Esophagus squamous epithelium (tissue), 5 donors: ENCODE data around the gene POLN. TPM values are rescaled to one million over a fixed set of nuclear protein-coding genes. Genes with fewer than 3 reads are reported as not detected.
"Not testable (repeated sequence)": the region's sequence is repeated elsewhere in the genome, so short reads cannot be mapped to it uniquely, and the experiment has no call there.

Source experiments
- DNase-seq: peaks from one replicate; lab custom pipeline; 2025; lab: John Stamatoyannopoulos, UW
- H3K27ac ChIP-seq, 4 donors: fragments of 200-600 bp; sonication (generic); one replicate each; pipeline ENCODE4 v1.5.1; 2016 to 2019; ENCODE audit warnings: mild to moderate bottlenecking in 1 of 4
- H3K27me3 ChIP-seq, 4 donors: fragments of 200-600 bp; sonication (generic); 1 replicate in 3 of 4; 2 replicates in 1 of 4; pipeline versions ENCODE4 v1.5.1 to v1.6.0; 2017 to 2021; ENCODE audit warnings: antibody characterized with exemption in 1 of 4
- H3K36me3 ChIP-seq, 3 donors: fragments of 200-600 bp; sonication (generic); one replicate each; pipeline ENCODE4 v1.5.1; 2016 to 2019
- H3K4me1 ChIP-seq, 3 donors: fragments of 200-600 bp; sonication (generic); one replicate each; pipeline ENCODE4 v1.5.1; 2017 to 2019
- H3K4me3 ChIP-seq, 4 donors: fragments of 200-600 bp; sonication (generic); 1 replicate in 3 of 4; 2 replicates in 1 of 4; pipeline ENCODE4 v1.5.1; 2016 to 2019; ENCODE audit warnings: mild to moderate bottlenecking in 2 of 4, moderate library complexity in 1 of 4
- H3K9me3 ChIP-seq, 3 donors: fragments of 200-600 bp; sonication (generic); one replicate each; pipeline ENCODE4 v1.5.1; 2016 to 2019
- POLR2A ChIP-seq, 4 donors: fragments of 450-650 bp; IDR thresholded peaks; one replicate each; pipeline ENCODE4 v1.6.1; 2017; ENCODE audit warnings: antibody characterized with exemption in 4 of 4, mild to moderate bottlenecking in 4 of 4, moderate library complexity in 3 of 4
- WGBS, 2 donors: methylation state at CpG; one replicate each; pipeline ENCODE4 v1.1.5; 2018; 5-methylcytosine and 5-hydroxymethylcytosine counted together
- intact Hi-C: fragments of 100-400 bp; cut with DNase I; formaldehyde crosslinking; loops from one replicate; pipeline ENCODE4 v1.15.0; 2022
- total RNA-seq, 4 donors: library from RNA; depleted of rRNA; stranded (reverse); fragments of >200 nt; gene quantifications; one replicate each; pipeline ENCODE4 v1.1.0, GENCODE V29; 2016
- TF ChIP-seq, protein P1 (sequence below), 6 experiments: fragments of 450-650 bp in 4 of 6; fragments of 200-600 bp in 2 of 6; sonication (generic) in 2 of 6; IDR thresholded peaks; one replicate each; pipeline ENCODE4 v1.5.1; 2016 to 2019; ENCODE audit warnings: antibody characterized with exemption in 6 of 6, mild to moderate bottlenecking in 4 of 6, moderate library complexity in 4 of 6
- donor health status: DM: yes; HTN: yes; CAD: no.

The POLN gene
- total RNA-seq, 4 donors from 2014 or later = 0.19 to 1.5 (median 1.2) TPM

DNA sequence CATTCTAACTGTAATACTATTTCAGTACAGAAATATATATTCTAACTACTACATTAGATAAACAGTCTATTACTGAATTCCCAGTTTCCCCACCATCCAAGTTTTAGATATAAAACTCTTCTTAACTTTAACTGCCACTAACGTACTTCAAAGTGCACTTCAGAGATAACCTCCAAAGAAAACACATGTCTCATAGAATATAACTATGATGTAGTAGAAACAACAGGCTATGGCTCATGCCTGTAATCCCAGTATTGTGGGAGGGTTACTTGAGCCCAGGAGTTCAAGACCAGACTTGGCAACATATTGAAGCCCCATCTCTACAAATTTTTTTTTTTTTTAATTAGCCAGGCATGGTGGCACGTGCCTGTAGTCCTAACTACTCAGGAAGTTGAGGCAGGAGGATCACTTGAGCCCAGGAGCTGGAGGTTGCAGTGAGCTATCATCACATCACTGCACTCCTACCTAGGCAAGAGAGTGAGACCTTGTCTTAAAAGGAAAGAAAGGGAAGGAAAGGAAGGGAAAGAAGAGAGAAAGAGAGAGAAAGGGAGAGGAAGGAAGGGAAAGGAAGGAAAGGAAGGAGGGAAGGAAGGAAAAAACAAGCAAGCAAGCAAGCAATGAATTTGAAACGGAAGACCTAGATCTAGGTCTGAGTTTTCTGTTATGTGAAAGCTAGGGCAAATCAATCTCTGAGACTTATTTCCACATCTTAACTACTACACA, 4.8 kb downstream of the POLN start:
- no peak overlapping the region for H3K27ac ChIP-seq
- WGBS, 2 donors = 42 to 46% methylated on average over 3 of the region's 3 CpGs

DNA sequence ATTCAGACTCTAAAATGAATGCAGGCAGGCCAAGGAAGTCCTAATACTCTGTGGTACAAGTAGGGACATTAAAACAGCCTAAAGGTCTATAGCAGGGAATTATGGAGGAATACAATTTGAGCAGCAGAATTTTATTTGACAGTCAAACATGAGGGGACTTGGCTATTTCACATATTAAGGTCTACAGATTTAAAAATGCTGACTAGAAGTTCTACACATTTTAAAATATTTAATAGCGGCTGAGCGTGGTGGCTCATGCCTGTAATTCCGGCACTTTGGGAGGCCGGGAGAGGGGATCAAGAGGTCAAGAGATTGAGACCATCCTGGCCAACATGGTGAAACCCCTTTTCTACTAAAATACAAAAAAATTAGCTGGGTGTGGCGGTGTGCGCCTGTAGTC, 10.8 kb downstream of the POLN start:
- TF ChIP-seq, protein P1, sequence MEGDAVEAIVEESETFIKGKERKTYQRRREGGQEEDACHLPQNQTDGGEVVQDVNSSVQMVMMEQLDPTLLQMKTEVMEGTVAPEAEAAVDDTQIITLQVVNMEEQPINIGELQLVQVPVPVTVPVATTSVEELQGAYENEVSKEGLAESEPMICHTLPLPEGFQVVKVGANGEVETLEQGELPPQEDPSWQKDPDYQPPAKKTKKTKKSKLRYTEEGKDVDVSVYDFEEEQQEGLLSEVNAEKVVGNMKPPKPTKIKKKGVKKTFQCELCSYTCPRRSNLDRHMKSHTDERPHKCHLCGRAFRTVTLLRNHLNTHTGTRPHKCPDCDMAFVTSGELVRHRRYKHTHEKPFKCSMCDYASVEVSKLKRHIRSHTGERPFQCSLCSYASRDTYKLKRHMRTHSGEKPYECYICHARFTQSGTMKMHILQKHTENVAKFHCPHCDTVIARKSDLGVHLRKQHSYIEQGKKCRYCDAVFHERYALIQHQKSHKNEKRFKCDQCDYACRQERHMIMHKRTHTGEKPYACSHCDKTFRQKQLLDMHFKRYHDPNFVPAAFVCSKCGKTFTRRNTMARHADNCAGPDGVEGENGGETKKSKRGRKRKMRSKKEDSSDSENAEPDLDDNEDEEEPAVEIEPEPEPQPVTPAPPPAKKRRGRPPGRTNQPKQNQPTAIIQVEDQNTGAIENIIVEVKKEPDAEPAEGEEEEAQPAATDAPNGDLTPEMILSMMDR (IDR thresholded peaks at IDR 0.05) = no peak
- TF ChIP-seq POLR2A (IDR thresholded peaks at IDR 0.05) = no peak
- intact Hi-C loops = no loop called here
- WGBS, 2 donors = 97% methylated on average over 6 of the region's 6 CpGs
- Histone ChIP-seq H3K4me3 (no peak overlapping the region), H3K27ac (no peak overlapping the region), H3K9me3 (no peaks in the 10 kb centered on the region), H3K4me1 (peaks cover 0 to 4% (median 0%) of the 10 kb centered on the region in 3 donors), H3K27me3 (no peaks in the 10 kb centered on the region), H3K36me3 (peaks cover 0 to 61% (median 0%) of the 10 kb centered on the region in 3 donors)
- DNase-seq = no peak

More for the DNA sequence above, 4.8 kb downstream of the POLN start:
- no peaks in the 10 kb centered on the region for H3K9me3 ChIP-seq
- no peak overlapping the region for H3K4me3 ChIP-seq
- TF ChIP-seq POLR2A (IDR thresholded peaks at IDR 0.05) = no peak
- TF ChIP-seq, protein P1 (IDR thresholded peaks at IDR 0.05) = no peak
- no peaks in the 10 kb centered on the region for H3K27me3 ChIP-seq
- H3K36me3 ChIP-seq = peaks cover 0 to 43% (median 0%) of the 10 kb centered on the region in 3 donors
- H3K4me1 ChIP-seq = peaks cover 9 to 54% (median 22%) of the 10 kb centered on the region in 3 donors
- no peak for DNase-seq
- intact Hi-C loops = no loop called here

DNA sequence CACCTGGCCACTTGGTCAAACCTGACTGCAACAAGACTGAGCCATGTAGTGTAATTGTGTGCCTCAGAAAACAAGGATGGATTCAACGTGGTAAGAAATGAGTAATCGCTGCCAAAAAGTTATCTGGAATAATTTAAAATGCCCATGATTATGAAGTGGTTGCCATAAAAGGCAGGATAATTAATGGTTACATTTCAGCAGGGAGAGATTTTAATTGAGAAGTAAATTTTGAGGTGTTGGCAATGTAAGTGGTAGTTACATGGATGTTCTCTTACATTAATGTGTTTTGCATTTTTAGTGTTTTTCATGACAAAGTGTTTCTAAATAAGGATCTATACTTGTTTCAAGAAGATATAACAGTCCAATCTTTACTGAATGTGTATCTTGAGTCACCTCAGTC, 15.7 kb downstream of the POLN start:
- intact Hi-C loops = loop anchor here (10.0 kb wide), 1 partner anchor 219 kb away; no protein-coding TSS in a partner anchor
- Histone ChIP-seq H3K27me3 (no peaks in the 10 kb centered on the region), H3K36me3 (peaks cover 0 to 58% (median 0%) of the 10 kb centered on the region in 3 donors), H3K9me3 (no peaks in the 10 kb centered on the region), H3K4me3 (no peak overlapping the region), H3K4me1 (no peaks in the 10 kb centered on the region), H3K27ac (no peak overlapping the region)
- WGBS, 2 donors = 63 to 65% methylated on average over 2 of the region's 2 CpGs
- no peak for DNase-seq
- no peak for TF ChIP-seq POLR2A (IDR thresholded peaks at IDR 0.05)
- TF ChIP-seq, protein P1 (IDR thresholded peaks at IDR 0.05) = no peak

DNA sequence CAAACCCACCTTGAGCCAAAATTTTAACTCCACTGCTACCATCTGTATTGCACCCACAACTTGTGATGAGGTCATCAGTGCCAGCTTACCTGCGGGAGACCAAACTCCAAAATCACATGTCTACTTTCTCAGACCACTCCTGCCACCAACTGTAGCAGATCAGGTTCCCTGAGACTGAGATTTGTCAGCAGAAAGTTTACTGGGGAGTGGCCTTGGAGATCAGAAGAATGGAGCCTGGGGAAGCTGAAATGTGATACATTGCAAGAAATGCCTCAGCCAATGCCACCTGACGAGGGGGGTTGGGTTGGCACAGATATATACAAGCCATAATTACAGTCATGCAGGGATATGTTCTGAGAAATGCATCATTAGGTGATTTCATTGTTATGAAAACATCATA, 19.1 kb downstream of the POLN start:
- H3K36me3 ChIP-seq = peaks cover 0 to 49% (median 0%) of the 10 kb centered on the region in 3 donors
- WGBS, 2 donors = 77 to 85% methylated on average over 2 of the region's 2 CpGs
- no peaks in the 10 kb centered on the region for H3K9me3 ChIP-seq
- H3K4me1 ChIP-seq = peaks cover 0 to 8% (median 0%) of the 10 kb centered on the region in 3 donors
- DNase-seq = no peak
- H3K27me3 ChIP-seq = no peaks in the 10 kb centered on the region
- no peak overlapping the region for H3K27ac ChIP-seq
- TF ChIP-seq, protein P1 (IDR thresholded peaks at IDR 0.05) = no peak
- no peak for TF ChIP-seq POLR2A (IDR thresholded peaks at IDR 0.05)
- H3K4me3 ChIP-seq = no peak overlapping the region
- intact Hi-C loops = loop anchor here (10.0 kb wide), 1 partner anchor 222 kb away; no protein-coding TSS in a partner anchor

DNA sequence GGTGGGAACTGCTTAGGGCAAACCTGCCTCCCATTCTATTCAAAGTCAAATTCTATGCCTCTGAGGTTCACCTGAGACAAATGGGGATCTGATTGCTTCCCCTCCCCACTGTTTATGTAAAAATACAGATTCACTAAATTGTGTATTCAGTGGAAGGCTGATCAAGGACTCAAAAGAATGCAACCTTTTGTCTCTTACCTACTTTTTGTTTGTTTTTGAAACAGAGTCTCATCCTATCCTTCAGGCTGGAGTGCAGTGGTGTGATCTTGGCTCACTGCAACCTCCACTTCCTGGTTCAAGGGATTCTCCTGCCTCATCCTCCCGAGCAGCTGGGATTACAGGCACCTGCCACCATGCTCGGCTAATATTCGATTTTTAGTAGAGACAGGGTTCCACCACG, 20.5 kb downstream of the POLN start:
- H3K4me3 ChIP-seq, H3K27ac ChIP-seq, H3K9me3 ChIP-seq, H3K4me1 ChIP-seq, DNase-seq, H3K27me3 ChIP-seq: not testable (repeated sequence)
- 61 to 71% methylated on average over 4 of the region's 4 CpGs for WGBS, 2 donors
- intact Hi-C loops = loop anchor here (10.0 kb wide), 1 partner anchor 223 kb away; no protein-coding TSS in a partner anchor
- H3K36me3 ChIP-seq = peaks cover 0 to 36% (median 0%) of the 10 kb centered on the region in 3 donors
